Measurements from ENCODE around the gene CD276. TPM values are rescaled to one million over a fixed set of nuclear protein-coding genes. Genes with fewer than 3 reads are reported as not detected.

Gene CD276
- 58.8 and 60.9 TPM in 2 replicates for total RNA-seq

GRCh38 chr15:73683777-73684580 lies at the start of gene CD276:
Gene CD276, plus strand, starts transcription at chr15:73684383. Its CDS starts 15,257 bp downstream, at chr15:73699640.

DNA sequence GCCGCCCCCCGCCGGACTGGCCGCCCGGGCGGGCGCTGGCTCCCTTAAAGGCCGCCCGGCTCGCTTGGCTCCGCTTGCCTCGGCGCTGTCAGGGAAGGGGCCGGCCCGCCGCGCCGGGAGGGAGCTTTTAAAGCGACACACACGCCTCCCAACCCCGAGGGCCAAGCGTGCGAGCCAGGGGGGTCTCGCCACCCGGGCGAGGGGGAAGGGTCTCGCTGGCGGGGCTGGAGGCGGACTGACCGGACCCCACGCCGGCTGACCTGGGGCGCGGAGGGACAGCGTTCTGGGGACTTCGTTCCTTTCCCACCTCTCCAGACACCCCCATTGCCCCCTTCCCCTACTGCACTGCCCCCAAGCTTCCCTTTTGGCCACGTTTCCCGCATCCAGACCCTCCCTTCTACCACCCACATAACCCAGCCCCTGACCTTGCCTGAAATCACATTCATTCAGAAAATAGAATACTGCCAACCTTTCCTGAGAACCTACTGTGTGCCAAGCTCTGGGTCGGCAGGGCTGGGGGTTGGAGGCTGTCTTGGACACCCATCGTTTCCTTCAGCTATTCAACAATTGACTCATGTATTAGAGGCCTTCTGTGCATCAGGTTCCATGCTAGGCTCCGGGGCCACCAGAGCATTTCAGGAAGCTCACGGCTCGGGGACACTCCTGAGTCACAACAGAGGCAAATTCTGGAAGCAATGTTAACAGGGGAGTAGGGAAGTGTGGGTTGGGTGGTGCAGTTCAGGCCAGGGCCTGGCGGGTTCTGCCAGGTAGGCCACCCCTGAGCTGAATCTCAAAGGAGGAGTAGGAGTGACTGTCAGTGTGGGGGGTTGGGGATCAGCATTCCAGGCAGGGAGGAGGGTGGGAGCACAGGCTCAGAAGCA lies 69.3 kb downstream of the CD276 start, which contains the start of gene INSYN1:
Gene INSYN1 (minus strand): TSS at position 102 of the 881 bp plus-strand sequence. CDS start 2,221 bp downstream, outside the sequence.

Other genes with a start within 250 kb of the CD276 start
- not detected in 2 replicates for gene REC114, start 241.2 kb upstream of the CD276 start, total RNA-seq
- gene NPTN, start 51.0 kb upstream of the CD276 start, total RNA-seq, result 83.0 and 101 TPM in 2 replicates
- gene INSYN1, start 69.0 kb downstream of the CD276 start, total RNA-seq, result 0.13 and 0.14 TPM in 2 replicates
- not detected in 2 replicates for gene TBC1D21, start 189.2 kb downstream of the CD276 start, total RNA-seq
- gene LOXL1, start 242.1 kb downstream of the CD276 start, total RNA-seq, result 1.5 and 4.4 TPM in 2 replicates